Measurements from ENCODE around the gene GUCY1A1. TPM values are rescaled to one million over a fixed set of nuclear protein-coding genes. Genes with fewer than 3 reads are reported as not detected.

GUCY1A1 gene
- total and polyA plus RNA-seq, 2 of the 4 experiments (the other 2 are of a cell fraction) = 0.19 to 0.54 TPM

- Histone ChIP-seq H2BK120ac (ENCODE audit: low read depth, low read length) (no peak overlapping the region), H3K18ac (ENCODE audit: low read depth, low read length) (no peak overlapping the region), H3K56ac (ENCODE audit: extremely low read depth, insufficient read depth, low read length) (no peak overlapping the region), H2BK15ac (ENCODE audit: low read depth, low read length) (no peak overlapping the region), H3K27ac (ENCODE audit: insufficient read depth, low read length) (no peak overlapping the region), H4K91ac (ENCODE audit: insufficient read depth, low read depth, low read length) (no peak overlapping the region), H3K23ac (ENCODE audit: low read depth, low read length) (no peak overlapping the region), H3K4me1 (ENCODE audit: control insufficient read depth, insufficient read depth, low read length) (no peaks in the 10 kb centered on the region), H2AK5ac (ENCODE audit: low read depth, low read length) (no peak overlapping the region), H3K9me1 (ENCODE audit: insufficient read depth, low read length) (no peaks in the 10 kb centered on the region), H3K4me3 (ENCODE audit: insufficient read depth, low read depth, low read length) (no peak overlapping the region), H3K4me2 (ENCODE audit: low read depth, low read length) (no peak overlapping the region), H4K5ac (ENCODE audit: low read depth, low read length) (no peak overlapping the region), H2BK5ac (ENCODE audit: low read depth, low read length, poor library complexity, severe bottlenecking) (no peak overlapping the region), H3K9me3 (ENCODE audit: control insufficient read depth, insufficient read depth, low read length) (no peaks in the 10 kb centered on the region), H3K79me1 (ENCODE audit: low read depth in 1 of 2, low read length in 2 of 2) (no peaks in the 10 kb centered on the region), H3K14ac (replicated peaks; ENCODE audit: low read depth, low read length) (no peak overlapping the region), H2AFZ (replicated peaks; ENCODE audit: low read length, poor library complexity) (no peak overlapping the region), H2BK20ac (ENCODE audit: low read depth, low read length) (no peak overlapping the region), H3K4ac (ENCODE audit: low read depth, low read length) (no peak overlapping the region), H3K36me3 (ENCODE audit: control insufficient read depth, insufficient read depth, low read length) (no peaks in the 10 kb centered on the region), H4K20me1 (ENCODE audit: insufficient read depth, low read length) (no peaks in the 10 kb centered on the region), H4K8ac (ENCODE audit: low read depth in 2 of 2, low read length in 2 of 2) (no peak overlapping the region), H3K27me3 (ENCODE audit: control insufficient read depth, insufficient read depth, low read length) (no peaks in the 10 kb centered on the region), H2AK9ac (replicated peaks; ENCODE audit: low read depth, low read length, poor library complexity) (no peak overlapping the region), H3K9ac (ENCODE audit: low read depth, low read length) (no peak overlapping the region)
- in situ Hi-C loops (cut with MboI; ENCODE audit: low sequenced_read_pairs) = no loop called here
- intact Hi-C loops (cut with micrococcal nuclease) = no loop called here
- DNase-seq (peak; percentile 51), ATAC-seq (ENCODE audit: low read depth) (0 out of 2 replicates have a peak, but pooled peaks have one; percentile 51)
- TF ChIP-seq MAFK (IDR thresholded peaks at IDR 0.05; ENCODE audit: low read depth, low read length) (no peak), CTCF (conservative IDR thresholded peaks at IDR 0.05; ENCODE audit: low read depth, low read length) (no peak), POLR2A (IDR thresholded peaks at IDR 0.05; ENCODE audit: low read depth, low read length) (no peak), CEBPB (IDR thresholded peaks at IDR 0.05; ENCODE audit: low read depth, low read length) (no peak), RFX5 (IDR thresholded peaks at IDR 0.05; ENCODE audit: low read depth, low read length) (no peak), MXI1 (IDR thresholded peaks at IDR 0.05; ENCODE audit: borderline replicate concordance, low read depth, low read length) (no peak), ELK1 (IDR thresholded peaks at IDR 0.05; ENCODE audit: borderline replicate concordance, low read depth, low read length) (no peak), RAD21 (IDR thresholded peaks at IDR 0.05; ENCODE audit: low read length) (no peak), MAZ (IDR thresholded peaks at IDR 0.05; ENCODE audit: borderline replicate concordance, low read depth, low read length) (no peak), NFE2L2 (IDR thresholded peaks at IDR 0.05; ENCODE audit: low read depth, low read length) (no peak), FOS (IDR thresholded peaks at IDR 0.05; ENCODE audit: low read depth, low read length) (no peak), CHD1 (IDR thresholded peaks at IDR 0.05; ENCODE audit: low read depth, low read length) (no peak)
- ChIA-PET CTCF (no interaction called here), POLR2A (ENCODE audit: unreplicated experiment) (no interaction called here)
- BruUV-seq (replicated peaks) = no TSS peak
- dilution Hi-C loops (cut with HindIII; ENCODE audit: low sequenced_read_pairs, unreplicated experiment) = no loop called here
Measured at GRCh38 chr4:155620637-155621036, 46.0 kb upstream of the GUCY1A1 start.
